Muscle layer of duodenum (tissue), 2 donors: ENCODE results near the gene HTR3D.

Experiments
- H3K27ac ChIP-seq: one replicate; pipeline ENCODE4 v1.7.0; 2013; ENCODE audit warnings: mild to moderate bottlenecking, low read length
- H3K27me3 ChIP-seq: one replicate; pipeline ENCODE4 v1.7.0; 2013; ENCODE audit warnings: low read depth, mild to moderate bottlenecking, control low read depth, low read length
- H3K36me3 ChIP-seq, 2 donors: one replicate each; pipeline ENCODE4 v1.7.0; 2013; ENCODE audit warnings: low read length in 2 of 2, control low read depth in 1 of 2, mild to moderate bottlenecking in 1 of 2; ENCODE audit not compliant: insufficient read depth in 2 of 2, control insufficient read depth in 1 of 2
- H3K4me1 ChIP-seq, 2 donors: one replicate each; pipeline ENCODE4 v1.7.0; 2013; ENCODE audit warnings: low read length in 2 of 2, mild to moderate bottlenecking in 2 of 2, control low read depth in 1 of 2, moderate library complexity in 1 of 2; ENCODE audit not compliant: insufficient read depth in 2 of 2, control insufficient read depth in 1 of 2
- H3K4me3 ChIP-seq, 2 donors: one replicate each; pipeline ENCODE4 v1.7.0; 2013; ENCODE audit warnings: low read length in 2 of 2, low read depth in 1 of 2, mild to moderate bottlenecking in 1 of 2
- H3K9me3 ChIP-seq, 2 donors: one replicate each; pipeline ENCODE4 v1.7.0; 2013; ENCODE audit warnings: low read length in 2 of 2, control low read depth in 1 of 2, mild to moderate bottlenecking in 1 of 2; ENCODE audit not compliant: control insufficient read depth in 1 of 2
- donor health status: healthy.

HTR3D gene

GRCh38 chr3:184075901-184076300 is 44.4 kb downstream of the HTR3D start:
- Histone ChIP-seq H3K9me3 (no peaks in the 10 kb centered on the region), H3K4me1 (no peaks in the 10 kb centered on the region), H3K27me3 (no peaks in the 10 kb centered on the region), H3K27ac (no peak overlapping the region), H3K4me3 (no peak overlapping the region), H3K36me3 (no peaks in the 10 kb centered on the region)

GRCh38 chr3:184077881-184078280 is 46.3 kb downstream of the HTR3D start:
- Histone ChIP-seq H3K9me3 (no peaks in the 10 kb centered on the region), H3K36me3 (no peaks in the 10 kb centered on the region), H3K27me3 (no peaks in the 10 kb centered on the region), H3K4me3 (no peak overlapping the region), H3K4me1 (no peaks in the 10 kb centered on the region), H3K27ac (no peak overlapping the region)

GRCh38 chr3:184078851-184079250 is 47.3 kb downstream of the HTR3D start:
- no peaks in the 10 kb centered on the region for H3K4me1 ChIP-seq
- H3K9me3 ChIP-seq, result no peaks in the 10 kb centered on the region
- no peak overlapping the region for H3K27ac ChIP-seq
- no peak overlapping the region for H3K4me3 ChIP-seq
- no peaks in the 10 kb centered on the region for H3K27me3 ChIP-seq
- H3K36me3 ChIP-seq, result no peaks in the 10 kb centered on the region

- H3K36me3 ChIP-seq, result no peaks in the 10 kb centered on the region
- no peaks in the 10 kb centered on the region for H3K9me3 ChIP-seq
- no peaks in the 10 kb centered on the region for H3K4me1 ChIP-seq
- H3K27me3 ChIP-seq, result no peaks in the 10 kb centered on the region
- no peak overlapping the region for H3K4me3 ChIP-seq
- H3K27ac ChIP-seq, result no peak overlapping the region
Measured at GRCh38 chr3:184081116-184081830, 49.7 kb downstream of the HTR3D start.

GRCh38 chr3:184082034-184082433 is 50.5 kb downstream of the HTR3D start:
- Histone ChIP-seq H3K9me3 (no peaks in the 10 kb centered on the region), H3K36me3 (no peaks in the 10 kb centered on the region), H3K27ac (no peak overlapping the region), H3K27me3 (no peaks in the 10 kb centered on the region), H3K4me3 (no peak overlapping the region), H3K4me1 (no peaks in the 10 kb centered on the region)

- no peaks in the 10 kb centered on the region for H3K4me1 ChIP-seq
- H3K27ac ChIP-seq, result no peak overlapping the region
- no peaks in the 10 kb centered on the region for H3K27me3 ChIP-seq
- H3K4me3 ChIP-seq, result no peak overlapping the region
- no peaks in the 10 kb centered on the region for H3K9me3 ChIP-seq
- no peaks in the 10 kb centered on the region for H3K36me3 ChIP-seq
Measured at GRCh38 chr3:184082465-184082864, 50.9 kb downstream of the HTR3D start.

GRCh38 chr3:184085389-184085852 is 53.9 kb downstream of the HTR3D start:
- Histone ChIP-seq H3K9me3 (no peaks in the 10 kb centered on the region), H3K4me1 (no peaks in the 10 kb centered on the region), H3K27ac (no peak overlapping the region), H3K27me3 (no peaks in the 10 kb centered on the region), H3K36me3 (no peaks in the 10 kb centered on the region), H3K4me3 (no peak overlapping the region)
